GM12878 (cell line): ENCODE measurements around the gene MEG3. TPM values are rescaled to one million over a fixed set of nuclear protein-coding genes. Genes with fewer than 3 reads are reported as not detected.

Experiments used
- ATAC-seq: fragments of 200-7000 bp; cut with Tn5 transposase; 3 replicates; pipeline ENCODE4 v1.9.1; 2020; ENCODE audit warnings: mild to moderate bottlenecking, moderate library complexity
- BruUV-seq: library from RNA; stranded (reverse); fragments of 400-500 nt; replicated peaks from 2 replicates; lab custom pipeline; 2021; lab: Mats Ljungman, UMichigan
- CTCF ChIA-PET: fragments of 300-600 bp; sonication (Branson Sonifier 250); formaldehyde crosslinking; extraction: SDS; loops from one replicate; lab custom pipeline; 2021; ENCODE audit warnings: inconsistent platforms; lab: Yijun Ruan, JAX
- POLR2A ChIA-PET: fragments of 350-600 bp; formaldehyde crosslinking; extraction: SDS; loops from one replicate; lab custom pipeline; 2021; ENCODE audit warnings: inconsistent platforms; lab: Charles Lee
- RAD21 ChIA-PET: fragments of 300-600 bp; sonication (Branson Sonifier 250); formaldehyde crosslinking; loops from one replicate; lab custom pipeline; 2023; ENCODE audit warnings: antibody characterized with exemption; ENCODE audit not compliant: unreplicated experiment; lab: Charles Lee
- SMC1A ChIA-PET: fragments of 300-600 bp; sonication (Branson Sonifier 250); formaldehyde crosslinking; loops from one replicate; lab custom pipeline; 2023; ENCODE audit not compliant: unreplicated experiment, uncharacterized antibody; lab: Charles Lee
- DNase-seq: peaks from one replicate; pipeline ENCODE4 v3.0.0-alpha.2; 2011; ENCODE audit warnings: low read depth, low spot score
- FAIRE-seq: peaks from 3 replicates; lab custom pipeline; 2011; peaks lifted over from hg19 to GRCh38; lab: Jason Lieb, UNC
- H2AFZ ChIP-seq: 2 replicates; pipeline ENCODE4 v1.6.0; 2011; ENCODE audit warnings: low read depth, low read length, control low read depth; ENCODE audit not compliant: control insufficient read depth
- H3K27ac ChIP-seq: 2 replicates; pipeline ENCODE4 v1.5.1; 2011; ENCODE audit warnings: control low read depth; ENCODE audit not compliant: control insufficient read depth, insufficient read depth
- H3K27me3 ChIP-seq, 2 experiments: replicated peaks in 1 of 2; 2 replicates each; pipeline versions ENCODE4 v1.6.0 to v1.6.1; 2011; ENCODE audit warnings: low read length in 1 of 2; ENCODE audit not compliant: control insufficient read depth in 2 of 2, insufficient read depth in 2 of 2
- H3K36me3 ChIP-seq, 2 experiments: 2 replicates each; pipeline ENCODE4 v1.5.1; 2011; ENCODE audit warnings: low read length in 1 of 2; ENCODE audit not compliant: control insufficient read depth in 2 of 2, insufficient read depth in 2 of 2
- H3K4me1 ChIP-seq: 2 replicates; pipeline ENCODE4 v1.6.1; 2011; ENCODE audit warnings: mild to moderate bottlenecking, low read length, moderate library complexity, mixed read lengths; ENCODE audit not compliant: control insufficient read depth, insufficient read depth
- H3K4me2 ChIP-seq: 2 replicates; pipeline ENCODE4 v1.6.0; 2011; ENCODE audit warnings: control low read depth; ENCODE audit not compliant: control insufficient read depth, insufficient read depth
- H3K4me3 ChIP-seq: fragments of 200-600 bp; sonication (generic); 2 replicates; pipeline ENCODE4 v1.5.1; 2016
- H3K79me2 ChIP-seq: 2 replicates; pipeline ENCODE4 v1.6.0; 2011; ENCODE audit warnings: low read length; ENCODE audit not compliant: control insufficient read depth, insufficient read depth
- H3K9ac ChIP-seq: 2 replicates; pipeline ENCODE4 v1.8.0; 2011; ENCODE audit warnings: low read length, control low read depth, mixed read lengths; ENCODE audit not compliant: control insufficient read depth, insufficient read depth
- H3K9me3 ChIP-seq: replicated peaks from 3 replicates; pipeline ENCODE4 v1.5.1; 2011; ENCODE audit warnings: mild to moderate bottlenecking, low read length; ENCODE audit not compliant: control insufficient read depth, insufficient read depth
- H4K20me1 ChIP-seq: 2 replicates; pipeline ENCODE4 v1.6.0; 2011; ENCODE audit not compliant: control insufficient read depth, insufficient read depth
- NRF1 ChIP-seq: conservative IDR thresholded peaks from 2 replicates; pipeline ENCODE4 v1.6.1; 2011; ENCODE audit warnings: mild to moderate bottlenecking, low read depth, low read length, improper control_type of control experiment
- RBBP5 ChIP-seq: fragments of 200-600 bp; sonication (generic); conservative IDR thresholded peaks from 2 replicates; pipeline ENCODE4 v1.6.1; 2016
- ZBTB11 ChIP-seq: fragments of 450-650 bp; formaldehyde crosslinking; IDR thresholded peaks from 2 replicates; pipeline ENCODE4 v1.5.0; 2022; ENCODE audit warnings: mild to moderate bottlenecking, missing genetic modification characterization
- WGBS: methylation state at CpG from one replicate; pipeline ENCODE4 v1.1.6; 2016; ENCODE audit warnings: low lambda C conversion rate; ENCODE audit not compliant: insufficient replicate concordance, insufficient coverage; ENCODE audit errors: missing lambda C conversion rate; 5-methylcytosine and 5-hydroxymethylcytosine counted together
- in situ Hi-C: fragments of 300-500 bp; cut with MboI; formaldehyde crosslinking; loops from 9 replicates; pipeline ENCODE4 v1.14.3; 2018; ENCODE audit warnings: mixed read lengths
- intact Hi-C: fragments of 100-400 bp; cut with micrococcal nuclease; formaldehyde crosslinking; loops from one replicate; pipeline ENCODE4 v1.14.2; 2022; ENCODE audit not compliant: unreplicated experiment
- polyA plus RNA-seq, 11 experiments: library from polyadenylated mRNA; depleted of rRNA in 4 of 11; unstranded in 6 of 11; stranded (reverse) in 5 of 11; fragments of >200 nt; fragmentation: Nextera tagmentation in 4 of 11; fragmentation: Illumina TruSeq in 1 of 11; extraction: Ambion mirVana in 4 of 11; extraction: Trizol in 1 of 11; gene quantifications; 1 replicate in 1 of 11; 2 replicates in 10 of 11; pipeline versions ENCODE4 v1.2.1 to v1.2.3, GENCODE V29; 2011 to 2016; ENCODE audit warnings: inconsistent platforms in 2 of 11, missing spikeins in 2 of 11, low read depth in 1 of 11
- total RNA-seq, 4 experiments: library from RNA; depleted of rRNA in 3 of 4; stranded (reverse); fragments of >200 nt in 3 of 4; fragmentation: Illumina TruSeq in 1 of 4; extraction: Trizol in 1 of 4; gene quantifications; 2 replicates each; pipeline versions ENCODE4 v1.2.1 to v1.2.3, GENCODE V29; 2013 to 2021
- TF ChIP-seq, protein P1 (sequence below), 3 experiments: IDR thresholded peaks in 2 of 3; conservative IDR thresholded peaks in 1 of 3; 2 replicates each; pipeline ENCODE4 v1.5.1; 2011; ENCODE audit warnings: low read depth in 3 of 3, low read length in 3 of 3, mild to moderate bottlenecking in 3 of 3, control low read depth in 2 of 3, moderate library complexity in 2 of 3, inconsistent platforms in 1 of 3, mixed read lengths in 1 of 3; ENCODE audit not compliant: control insufficient read depth in 2 of 3, insufficient read depth in 1 of 3; ENCODE audit errors: extremely low read depth in 1 of 3

Gene MEG3
- total and polyA plus RNA-seq, 10 of the 15 experiments (the other 5 are each of a cell fraction or from before 2014, with no cell fraction given) = 0.03 to 2.9 (median 0.95) TPM; not detected in 7

DNA sequence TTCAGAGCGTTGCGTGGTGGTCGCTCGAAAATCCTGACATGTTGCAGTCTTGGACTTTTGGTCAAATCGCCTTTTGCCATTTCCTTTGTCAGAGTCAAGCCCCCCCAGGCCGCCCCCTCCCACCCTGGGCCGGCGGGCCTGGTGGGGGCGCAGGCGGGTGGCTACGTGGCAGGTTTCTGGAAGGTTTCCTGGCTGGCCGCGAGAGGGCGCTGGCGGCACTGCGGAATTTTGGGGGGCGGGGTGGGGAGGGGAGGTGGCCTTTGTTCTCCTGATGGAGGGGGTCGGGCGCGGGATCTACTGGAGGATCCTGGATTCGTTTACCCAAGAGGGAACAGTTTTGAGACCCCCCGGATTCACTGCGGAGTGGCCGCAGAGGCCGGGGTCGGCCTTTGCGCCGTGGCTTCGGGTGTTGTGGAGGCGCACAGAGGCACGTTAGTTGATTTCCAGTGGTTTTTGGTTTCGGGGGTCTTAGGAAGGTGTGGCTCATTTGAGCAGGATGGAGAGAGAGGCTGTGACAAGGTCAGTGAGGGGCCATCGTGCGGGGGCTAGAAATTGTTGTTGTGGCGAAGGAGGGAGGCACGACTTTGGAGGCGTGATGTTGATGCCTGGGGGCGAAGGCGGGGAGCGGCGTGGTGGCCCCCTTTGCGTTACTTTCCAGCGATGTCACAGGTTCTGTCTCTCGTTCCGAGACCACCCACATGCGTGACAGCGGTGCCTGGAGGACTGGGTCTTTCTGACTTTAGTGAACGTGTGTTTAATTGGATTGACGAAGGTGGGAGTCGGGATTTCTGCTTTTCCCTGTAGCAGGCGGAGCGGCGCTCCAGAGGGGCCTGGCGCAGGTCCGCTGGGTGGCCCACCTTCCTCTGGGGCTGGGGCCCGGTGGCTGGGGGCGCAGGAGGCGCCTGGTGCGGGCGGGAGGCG, 1.4 kb downstream of the MEG3 start:
- Histone ChIP-seq H2AFZ (no peak overlapping the region), H3K79me2 (no peaks in the 10 kb centered on the region), H3K9ac (no peak overlapping the region), H3K27me3 (no peaks in the 10 kb centered on the region; a peak in 2 of 4 replicates), H3K4me1 (no peaks in the 10 kb centered on the region), H3K27ac (no peak overlapping the region), H3K9me3 (no peaks in the 10 kb centered on the region; the same call in 2 of the 3 replicates)
- ChIA-PET RAD21 (no interaction called here), SMC1A (no interaction called here), POLR2A (no interaction called here)
- FAIRE-seq = no peak
- intact Hi-C loops = no loop called here
- TF ChIP-seq RBBP5 = no peak
- TF ChIP-seq, protein P1, sequence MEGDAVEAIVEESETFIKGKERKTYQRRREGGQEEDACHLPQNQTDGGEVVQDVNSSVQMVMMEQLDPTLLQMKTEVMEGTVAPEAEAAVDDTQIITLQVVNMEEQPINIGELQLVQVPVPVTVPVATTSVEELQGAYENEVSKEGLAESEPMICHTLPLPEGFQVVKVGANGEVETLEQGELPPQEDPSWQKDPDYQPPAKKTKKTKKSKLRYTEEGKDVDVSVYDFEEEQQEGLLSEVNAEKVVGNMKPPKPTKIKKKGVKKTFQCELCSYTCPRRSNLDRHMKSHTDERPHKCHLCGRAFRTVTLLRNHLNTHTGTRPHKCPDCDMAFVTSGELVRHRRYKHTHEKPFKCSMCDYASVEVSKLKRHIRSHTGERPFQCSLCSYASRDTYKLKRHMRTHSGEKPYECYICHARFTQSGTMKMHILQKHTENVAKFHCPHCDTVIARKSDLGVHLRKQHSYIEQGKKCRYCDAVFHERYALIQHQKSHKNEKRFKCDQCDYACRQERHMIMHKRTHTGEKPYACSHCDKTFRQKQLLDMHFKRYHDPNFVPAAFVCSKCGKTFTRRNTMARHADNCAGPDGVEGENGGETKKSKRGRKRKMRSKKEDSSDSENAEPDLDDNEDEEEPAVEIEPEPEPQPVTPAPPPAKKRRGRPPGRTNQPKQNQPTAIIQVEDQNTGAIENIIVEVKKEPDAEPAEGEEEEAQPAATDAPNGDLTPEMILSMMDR (IDR thresholded peaks at IDR 0.05 in 2 of 3, conservative IDR thresholded peaks at IDR 0.05 in 1 of 3; ENCODE audit: control insufficient read depth in 2 of 3, extremely low read depth in 1 of 3, insufficient read depth in 1 of 3, low read depth in 3 of 3, low read length in 3 of 3) = 0 out of 6 replicates have a peak, but pooled peaks of 2 of the 3 experiments have one; percentile 5 to 9
- TF ChIP-seq NRF1 = no peak
- no peak for TF ChIP-seq ZBTB11 (CRISPR knock-in tag)
- TF ChIP-seq, all 136 proteins: peak for 1
- Histone ChIP-seq H3K4me2 (no peak overlapping the region), H3K4me3 (no peak overlapping the region), H4K20me1 (no peaks in the 10 kb centered on the region), H3K36me3 (no peaks in the 10 kb centered on the region)
- in situ Hi-C loops = no loop called here
- DNase-seq (no peak), ATAC-seq (no peak)
- BruUV-seq = no TSS peak
- 63% methylated on average over 40 of the region's 61 CpGs for WGBS
- CTCF ChIA-PET = no interaction called here
